Dedifferentiated amniotic fluid mesenchymal stem cell (primary cell): ENCODE measurements around the gene ZNF653.
"Not testable (repeated sequence)": the region's sequence is repeated elsewhere in the genome, so short reads cannot be mapped to it uniquely, and the experiment has no call there.

Experiments
- DNase-seq: peaks from one replicate; pipeline ENCODE4 v3.0.0-alpha.2; 2016; ENCODE audit errors: extremely low spot score

ZNF653 gene

DNA sequence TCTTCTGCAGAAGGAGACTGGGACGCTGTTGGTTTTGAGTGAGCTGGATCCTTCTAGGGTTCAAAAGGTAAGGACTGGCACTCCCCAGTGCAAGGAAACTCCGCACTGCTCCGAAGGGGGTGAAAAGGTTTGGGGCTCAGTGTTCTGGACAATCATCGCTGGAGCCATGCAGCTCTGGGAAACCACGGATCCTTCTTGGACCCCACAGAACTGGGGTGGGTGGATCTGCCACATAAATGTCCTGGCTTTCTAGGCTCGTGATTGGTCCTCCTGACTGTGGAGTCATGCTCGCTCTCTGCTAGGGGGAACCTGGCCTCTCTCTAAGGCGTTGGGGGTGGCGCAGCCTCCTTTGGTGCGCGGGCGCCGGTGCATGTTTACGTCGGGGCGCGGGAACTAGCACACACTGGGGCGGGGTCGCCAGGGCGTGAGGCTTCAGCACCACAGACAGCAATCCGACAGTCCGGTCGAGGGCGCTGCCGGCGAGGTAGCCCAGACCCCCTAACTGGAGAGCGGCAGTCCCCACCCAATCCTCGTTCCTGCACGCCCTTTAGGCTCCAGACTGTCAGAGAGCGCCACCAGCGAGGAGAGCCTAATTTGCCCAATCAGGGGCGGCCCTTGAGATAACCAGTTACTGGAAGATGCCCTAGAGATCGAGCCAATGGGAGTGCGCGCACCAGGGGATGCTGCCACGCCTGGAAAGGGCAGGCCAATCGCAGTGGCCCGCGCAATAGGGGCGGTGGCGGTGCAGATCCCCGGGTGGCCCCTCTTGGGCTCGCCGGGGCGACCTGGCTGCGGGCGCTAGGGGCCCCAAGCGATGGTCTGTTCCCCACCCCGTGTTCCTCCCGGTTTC, 23.9 kb downstream of the ZNF653 start:
- no peak for DNase-seq

DNA sequence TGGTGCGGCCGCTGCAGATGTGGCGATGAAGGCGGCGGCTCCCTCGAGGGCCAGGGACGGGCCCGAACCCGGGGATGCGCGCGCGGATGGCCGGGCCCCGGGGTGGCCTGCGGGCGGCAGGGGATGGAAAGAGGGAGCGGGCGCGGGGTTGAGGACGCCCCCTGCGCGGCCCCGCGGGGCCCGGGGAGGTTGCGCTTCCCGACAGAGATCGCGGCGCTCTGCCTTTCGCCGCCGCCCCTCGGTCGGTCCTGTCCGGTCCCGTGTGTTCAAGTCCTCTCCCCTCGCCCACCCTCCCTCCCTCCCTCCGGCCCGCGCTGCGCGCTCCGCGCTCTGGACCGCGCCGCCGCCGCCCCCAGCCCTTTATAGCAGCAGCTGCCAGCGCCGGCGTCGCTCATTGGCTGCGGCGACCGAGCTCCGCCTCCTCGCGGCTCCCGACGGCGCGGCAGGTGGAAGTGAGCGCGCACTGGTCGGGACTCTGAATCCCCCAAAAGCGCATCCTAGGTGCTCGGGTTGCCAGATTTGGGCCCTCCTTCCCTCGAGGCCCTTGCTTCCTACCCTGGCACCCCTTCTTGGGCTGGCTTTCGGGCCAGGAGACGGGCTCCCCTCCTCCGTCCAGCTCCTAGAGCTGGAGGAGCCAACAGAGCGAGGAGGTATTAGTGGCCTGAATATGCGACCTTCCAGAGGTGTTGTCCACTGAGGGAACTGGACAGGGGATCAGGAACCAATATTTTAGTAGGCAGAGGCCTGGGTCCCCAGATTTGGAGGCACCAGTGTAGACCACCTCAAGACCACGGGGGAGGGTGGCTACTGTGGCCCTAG, 24.7 kb downstream of the ZNF653 start, which contains the start of gene ELAVL3:
Gene ELAVL3, minus strand, starts transcription at position 332 of the 819 bp plus-strand sequence. CDS start 438 bp downstream, outside the sequence.
- DNase-seq: no peak

DNA sequence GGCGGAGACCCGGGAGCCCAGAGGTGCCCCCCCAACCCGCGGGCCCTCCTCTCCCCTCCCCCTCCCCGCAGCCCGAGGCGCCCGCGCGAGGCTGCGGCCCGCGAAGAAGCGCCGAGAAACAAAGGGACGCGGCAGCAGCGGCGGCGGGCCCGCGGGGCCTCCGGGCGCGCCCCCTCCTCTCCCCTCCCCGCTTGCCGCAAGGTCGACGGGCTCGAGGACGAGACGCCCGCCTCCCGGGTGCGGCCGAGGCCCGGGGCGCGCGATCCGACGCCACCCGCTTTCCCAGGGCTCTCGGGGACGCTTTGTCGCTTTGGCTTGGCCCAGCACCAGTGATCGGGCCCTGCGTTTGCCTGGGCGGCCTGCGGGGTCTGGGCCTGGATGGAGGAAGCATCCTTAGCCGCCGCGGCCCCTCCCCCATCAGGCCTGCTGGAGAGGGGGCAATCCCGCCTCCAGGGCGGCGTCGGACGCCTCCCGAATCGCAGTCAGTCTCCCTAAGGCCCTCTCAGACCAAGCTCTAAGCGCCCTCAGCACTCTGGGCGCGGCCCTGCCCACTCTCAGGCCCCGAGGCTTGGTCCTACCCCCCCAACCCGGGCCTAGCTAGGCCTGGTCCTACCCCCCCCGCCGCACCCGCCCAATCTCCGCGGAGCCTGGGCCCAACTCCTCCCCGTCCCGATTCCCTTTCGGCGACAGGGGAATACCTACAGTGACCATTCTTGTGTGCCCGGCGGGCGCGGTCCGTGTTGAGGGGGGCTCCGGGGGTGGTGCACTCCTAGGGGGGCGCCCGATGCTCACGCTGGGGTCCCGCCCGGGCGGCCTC, 25.5 kb downstream of the ZNF653 start:
- no peak for DNase-seq

DNA sequence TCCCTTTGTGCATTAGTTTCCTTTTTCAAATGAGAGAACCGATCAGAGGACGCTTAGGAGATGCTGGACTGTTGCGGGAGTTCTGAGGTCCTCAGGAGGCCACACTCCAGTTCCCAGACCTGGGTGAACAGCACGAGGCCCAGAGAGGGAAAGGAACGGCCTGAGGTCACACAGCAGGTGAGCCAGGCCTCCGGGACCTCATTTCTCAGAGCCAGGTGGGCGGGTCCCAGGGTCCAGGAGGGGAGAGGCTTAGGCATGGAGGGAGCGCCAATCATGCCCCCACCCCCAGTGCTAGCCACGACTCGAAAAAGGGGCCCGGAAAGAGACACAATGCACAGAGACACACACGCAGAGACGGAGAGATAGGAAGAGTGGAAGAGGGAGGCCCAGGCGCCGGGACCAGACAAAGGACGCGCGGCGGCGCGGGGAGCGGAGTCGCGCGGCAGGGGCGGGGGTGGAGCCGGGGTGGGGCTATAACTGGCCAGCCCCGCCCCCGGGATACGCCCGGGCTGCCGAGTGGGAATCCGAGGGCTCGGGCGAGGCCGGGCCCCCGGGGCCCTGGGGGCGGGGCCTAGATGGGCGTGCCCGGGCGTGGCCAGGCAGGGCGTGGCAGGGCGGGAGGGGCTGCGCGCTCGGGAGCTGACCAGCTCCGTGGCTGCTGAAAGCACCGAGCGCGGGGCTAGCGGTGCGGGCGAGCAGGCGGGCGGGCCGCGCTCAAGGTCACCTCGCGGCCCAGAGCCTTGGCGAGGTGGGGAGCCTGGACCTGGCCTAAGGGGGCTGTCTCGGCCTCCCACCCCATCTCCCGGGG, 26.3 kb downstream of the ZNF653 start:
- DNase-seq: no peak

DNA sequence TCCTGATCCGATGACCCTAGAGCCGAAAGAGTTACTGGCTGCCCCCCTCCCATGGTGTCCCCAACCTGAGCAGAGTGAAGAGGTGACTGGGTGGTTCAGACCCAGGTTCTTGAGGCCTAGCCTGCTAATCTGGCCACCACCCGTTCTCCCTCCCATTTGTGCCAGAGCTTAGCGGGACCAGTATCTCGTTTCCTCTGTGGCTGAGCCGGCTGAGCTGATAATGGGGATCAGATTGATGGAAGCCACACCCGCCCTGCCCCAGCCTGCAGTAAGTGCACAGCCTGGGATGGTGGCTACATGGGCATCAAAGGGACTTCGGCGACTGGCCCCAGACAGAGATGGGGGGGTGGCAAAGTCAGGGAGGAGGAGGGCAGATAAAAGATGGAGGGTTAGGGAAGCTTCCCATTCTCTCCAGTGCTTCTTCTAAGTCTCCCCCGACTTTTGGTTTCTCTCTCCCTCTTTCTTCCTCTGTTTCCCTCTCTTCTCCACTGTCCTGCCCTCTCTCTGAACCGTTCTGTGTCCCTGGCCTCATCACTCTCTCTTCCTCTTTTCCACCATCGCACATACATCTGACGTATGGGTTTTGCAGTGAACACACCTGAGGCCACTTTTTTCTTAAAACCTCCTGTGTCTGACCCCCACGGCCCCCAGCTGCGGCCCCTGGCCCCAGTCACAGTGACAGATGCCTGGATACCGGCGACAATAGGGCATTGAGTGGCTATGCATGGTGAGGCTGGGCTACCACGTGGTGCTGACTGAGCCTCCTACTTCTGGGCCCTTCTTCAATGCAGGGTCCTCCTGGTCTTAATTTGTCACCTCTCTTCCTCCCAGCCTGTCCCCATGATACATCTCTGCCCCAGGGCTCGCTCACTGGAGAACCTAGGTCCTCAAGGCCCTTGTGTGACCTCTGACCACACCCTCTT, 27.2 kb downstream of the ZNF653 start:
- DNase-seq: no peak

DNA sequence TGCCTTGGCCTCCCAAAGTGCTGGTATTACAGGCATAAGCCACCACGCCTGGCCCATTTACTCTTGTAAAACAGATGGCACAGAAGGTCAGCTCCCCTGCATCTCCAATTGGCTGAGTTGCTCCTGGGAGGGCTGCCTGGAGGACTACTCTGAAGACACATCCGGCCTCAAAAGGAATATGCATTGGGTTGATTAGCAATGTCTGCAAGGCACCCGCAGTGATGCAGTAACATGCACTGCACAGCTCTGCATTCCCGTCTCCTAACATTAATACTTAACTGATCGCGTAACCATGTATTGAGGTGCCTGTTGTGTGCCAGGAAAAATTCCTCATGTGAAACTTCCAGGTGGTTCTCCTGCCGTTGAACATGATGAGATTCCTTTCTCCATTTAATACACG, 29.8 kb downstream of the ZNF653 start:
- no peak for DNase-seq

DNA sequence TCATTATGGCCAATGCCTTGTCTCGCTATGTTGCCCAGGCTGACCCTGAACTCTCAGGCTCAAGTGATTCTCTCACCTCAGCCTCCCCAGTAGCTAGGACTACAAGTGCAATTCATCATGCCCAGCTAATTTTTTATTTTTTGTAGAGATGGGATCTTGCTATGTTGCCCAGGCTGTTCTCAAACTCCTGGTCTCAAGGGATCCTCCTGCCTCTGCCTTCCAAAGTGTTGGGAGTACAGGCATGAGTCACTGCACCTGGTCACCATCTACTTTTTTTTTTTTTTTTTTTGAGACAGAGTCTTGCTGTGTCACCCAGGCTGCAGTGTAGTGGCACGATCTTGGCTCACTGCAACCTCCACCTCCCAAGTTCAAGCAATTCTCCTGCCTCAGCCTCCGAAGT, 30.3 kb downstream of the ZNF653 start:
- not testable (repeated sequence) for DNase-seq

DNA sequence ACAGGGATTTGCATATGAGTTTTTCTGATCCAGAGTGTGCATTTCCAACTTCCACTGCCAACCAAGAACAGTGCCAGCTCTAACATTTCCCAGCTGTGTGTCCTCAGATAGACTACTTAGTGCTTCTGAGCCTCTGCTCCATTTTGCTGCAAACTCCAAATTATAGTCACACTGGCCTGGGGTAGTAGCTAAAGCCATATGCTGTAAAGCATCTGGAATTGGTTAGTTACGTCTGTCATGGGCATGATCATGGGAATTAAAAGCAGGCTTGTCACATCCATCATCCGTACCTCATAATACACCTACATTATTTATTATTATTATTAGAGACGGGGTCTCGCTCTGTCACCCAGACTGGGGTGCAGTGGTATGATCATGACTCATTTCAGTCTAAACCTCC, 31.9 kb downstream of the ZNF653 start:
- no peak for DNase-seq

DNA sequence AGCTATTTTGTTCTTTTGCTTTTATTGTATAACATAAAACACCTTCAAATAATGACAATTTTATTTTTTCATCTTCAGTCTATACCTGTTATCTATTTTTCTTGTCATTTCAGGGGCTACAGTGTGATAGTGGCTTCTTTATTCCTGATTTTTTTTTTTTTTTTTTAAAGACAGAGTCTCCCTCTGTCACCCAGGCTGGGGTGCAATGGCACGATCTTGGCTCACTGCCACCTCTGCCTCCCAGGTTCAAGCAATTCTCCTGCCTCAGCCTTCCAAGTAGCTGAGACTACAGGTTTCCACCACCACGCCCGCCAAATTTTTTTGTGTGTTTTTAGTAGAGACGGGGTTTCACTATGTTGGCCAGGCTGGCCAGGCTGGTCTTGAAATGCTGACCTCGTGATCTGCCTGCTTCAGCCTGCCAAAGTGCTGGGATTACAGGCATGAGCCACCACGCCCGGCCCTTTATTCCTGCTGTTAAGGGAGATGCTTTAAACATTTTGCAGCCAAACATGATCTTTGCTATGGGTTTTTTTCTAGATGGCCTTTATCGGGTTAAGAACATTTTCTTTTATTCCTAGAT, 37.3 kb downstream of the ZNF653 start:
- not testable (repeated sequence) for DNase-seq

DNA sequence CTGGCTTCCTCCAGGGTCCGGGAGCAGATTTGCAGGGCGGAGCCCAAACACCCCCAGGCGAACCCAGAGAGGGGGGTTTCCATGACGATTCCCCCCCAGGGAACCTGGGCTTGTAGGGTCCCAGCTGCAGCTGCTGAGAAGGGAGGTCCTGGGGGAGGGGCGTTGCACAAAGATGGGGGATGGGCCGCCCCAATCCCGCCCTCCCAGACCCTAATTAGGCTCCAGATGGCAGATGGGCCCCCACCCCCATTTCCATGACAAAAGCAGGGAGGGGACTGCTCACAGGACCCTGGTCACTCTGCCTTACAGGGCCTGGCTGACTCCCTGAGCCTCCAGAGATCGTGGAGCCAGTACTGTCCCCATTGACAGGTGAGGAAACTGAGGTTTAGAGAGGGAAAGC, 40.0 kb downstream of the ZNF653 start:
- no peak for DNase-seq

DNA sequence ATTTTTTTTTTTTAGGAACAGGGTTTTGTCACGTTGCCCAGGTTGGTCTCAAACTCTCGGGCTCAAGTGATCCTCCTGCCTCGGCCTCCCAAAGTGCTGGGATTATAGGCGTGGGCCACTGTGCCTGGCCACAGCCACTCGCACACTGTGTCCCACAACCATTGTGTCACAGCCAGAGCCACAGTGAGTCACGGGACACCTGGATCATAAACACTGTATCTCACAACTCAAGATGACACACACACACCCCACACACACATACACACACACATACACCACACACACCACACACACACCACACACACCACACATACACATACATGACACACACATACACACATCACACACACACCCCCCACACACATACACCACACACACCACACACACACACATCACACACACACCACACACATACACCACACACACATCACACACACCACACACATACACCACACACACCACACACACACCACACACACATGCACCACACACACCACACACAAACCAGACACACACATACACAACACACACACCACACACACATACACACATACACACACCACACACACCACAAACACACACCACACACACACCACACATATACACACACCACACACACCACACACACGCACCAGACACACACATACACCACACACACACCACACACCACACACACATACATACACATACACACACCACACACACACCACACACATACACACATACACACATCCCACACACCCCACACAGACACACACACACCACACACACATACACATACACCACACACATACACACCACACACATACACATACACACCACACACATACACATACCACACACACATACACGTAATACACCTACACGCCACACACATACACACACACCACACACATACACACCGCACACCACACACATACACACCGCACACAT, 41.0 kb downstream of the ZNF653 start:
- no peak for DNase-seq

DNA sequence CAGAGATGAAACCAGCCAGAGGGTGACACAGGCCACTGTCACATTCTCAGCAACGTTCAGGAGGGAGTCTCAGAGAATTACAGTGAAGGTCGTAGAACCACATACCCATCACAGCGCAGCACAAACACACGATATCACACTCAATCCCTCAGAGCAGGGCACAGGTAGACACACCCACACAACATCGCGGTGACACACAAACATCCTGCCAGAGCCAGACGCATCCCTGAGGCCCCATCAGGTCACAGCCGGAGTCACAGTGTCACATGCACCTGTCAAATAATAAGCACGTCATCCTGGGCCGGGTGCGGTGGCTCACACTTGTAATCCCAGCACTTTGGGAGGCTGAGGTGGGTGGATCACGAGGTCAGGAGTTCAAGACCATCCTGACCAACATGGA, 42.2 kb downstream of the ZNF653 start:
- DNase-seq: no peak

DNA sequence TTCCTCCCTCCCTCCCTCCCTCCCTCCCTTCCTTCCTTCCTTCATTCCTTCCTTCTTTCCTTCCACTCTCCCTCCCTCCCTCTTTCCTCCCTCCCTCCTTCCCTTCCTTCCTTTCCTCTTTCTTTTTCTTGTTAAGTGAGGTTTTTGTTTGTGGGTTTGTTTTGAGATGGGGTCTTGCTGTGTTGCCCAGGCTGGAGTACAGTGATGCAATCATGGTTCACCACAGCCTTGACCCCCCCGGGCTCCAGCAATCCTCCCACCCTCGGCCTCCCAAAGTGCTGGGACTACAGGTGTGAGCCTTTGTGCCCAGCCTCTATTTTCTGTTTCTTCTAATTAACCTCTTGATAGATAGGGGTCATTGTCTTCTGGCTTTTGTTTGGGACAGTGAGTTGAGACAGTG, 44.2 kb downstream of the ZNF653 start:
- no peak for DNase-seq

DNA sequence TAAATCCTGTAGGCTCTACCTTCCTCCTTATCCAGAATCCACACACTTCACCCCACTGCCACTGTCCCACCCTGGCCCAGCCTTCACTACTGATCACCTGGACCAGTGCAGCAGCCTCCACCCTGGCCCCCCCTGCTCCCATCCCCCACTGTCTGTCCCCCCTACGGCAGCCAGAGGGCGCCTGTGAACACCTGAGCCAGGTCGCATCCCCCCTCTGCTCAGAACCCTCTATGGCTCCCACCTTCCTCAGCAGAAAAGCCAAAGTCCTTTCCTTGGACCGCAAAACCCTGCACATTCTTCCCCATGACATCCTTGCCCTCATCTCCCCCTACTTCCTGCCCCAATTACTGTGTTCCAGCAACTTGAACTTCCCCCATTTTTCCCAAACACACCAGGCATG, 45.4 kb downstream of the ZNF653 start:
- no peak for DNase-seq

DNA sequence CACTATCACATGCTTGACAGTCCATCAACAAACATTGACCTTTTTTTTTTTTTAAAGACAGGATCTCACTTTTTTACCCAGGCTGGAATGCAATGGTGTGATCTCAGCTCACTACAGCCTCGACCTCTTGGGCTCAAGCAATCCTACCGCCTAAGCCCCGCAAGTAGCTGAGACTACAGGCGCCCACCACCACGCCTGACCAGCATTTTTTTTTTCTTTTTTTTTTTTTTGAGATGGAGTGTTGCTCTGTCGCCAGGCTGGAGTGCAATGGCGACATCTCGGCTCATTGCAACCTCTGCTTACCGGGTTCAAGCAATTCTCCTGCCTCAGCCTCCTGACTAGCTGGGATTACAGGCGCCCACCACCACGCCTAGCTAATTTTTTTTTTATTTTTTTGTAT, 46.7 kb downstream of the ZNF653 start:
- not testable (repeated sequence) for DNase-seq

DNA sequence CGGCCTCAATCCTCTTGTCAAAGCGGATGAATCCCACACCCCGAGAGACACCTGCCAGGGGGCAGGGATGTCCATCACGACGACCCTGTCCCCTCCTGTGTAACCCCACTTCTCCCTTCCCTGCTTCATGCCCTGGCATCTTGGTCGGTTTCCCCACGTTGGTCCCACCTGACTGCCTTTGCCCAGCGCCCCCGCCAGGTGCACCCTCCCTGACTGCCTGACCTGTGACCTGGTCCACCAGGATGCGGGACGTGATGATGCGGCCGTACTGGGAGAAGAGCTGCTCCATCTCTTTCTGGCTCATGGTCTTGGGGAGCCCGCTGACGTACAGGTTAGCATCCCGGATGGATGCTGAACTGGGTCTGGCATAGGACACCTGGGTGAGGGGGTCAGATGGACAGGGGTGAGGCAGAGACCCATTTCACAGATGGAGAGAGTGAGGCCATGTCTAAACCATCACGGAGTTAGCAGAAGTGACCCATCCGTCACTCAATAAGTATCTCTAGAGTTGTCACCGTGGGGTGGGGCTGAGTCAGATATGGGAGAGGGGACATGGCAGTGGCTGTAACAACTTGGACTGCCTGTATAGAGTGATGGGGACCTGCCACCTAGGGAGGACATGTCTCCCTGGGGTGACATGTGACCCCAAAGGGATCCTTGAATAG, 47.3 kb downstream of the ZNF653 start:
- no peak for DNase-seq

DNA sequence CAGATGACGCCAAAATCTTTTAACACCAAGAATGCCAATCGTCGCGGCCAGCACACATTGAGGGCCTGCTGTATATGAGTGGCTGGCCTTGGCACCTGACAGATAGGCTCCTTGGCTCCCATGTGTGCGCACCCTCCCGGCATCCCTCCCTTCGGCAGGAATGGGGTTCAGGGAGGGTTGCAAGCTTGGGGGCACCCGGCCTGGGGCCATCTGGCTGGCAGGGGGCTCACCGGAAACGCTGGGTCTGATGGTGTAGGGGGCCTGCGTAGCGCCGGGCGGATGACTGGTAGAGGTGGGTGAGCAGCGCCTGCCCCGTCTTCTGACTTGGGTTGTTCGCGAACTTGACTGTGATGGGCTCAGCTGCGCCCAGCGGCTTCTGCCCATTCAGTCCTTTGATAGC, 47.8 kb downstream of the ZNF653 start:
- DNase-seq: no peak

DNA sequence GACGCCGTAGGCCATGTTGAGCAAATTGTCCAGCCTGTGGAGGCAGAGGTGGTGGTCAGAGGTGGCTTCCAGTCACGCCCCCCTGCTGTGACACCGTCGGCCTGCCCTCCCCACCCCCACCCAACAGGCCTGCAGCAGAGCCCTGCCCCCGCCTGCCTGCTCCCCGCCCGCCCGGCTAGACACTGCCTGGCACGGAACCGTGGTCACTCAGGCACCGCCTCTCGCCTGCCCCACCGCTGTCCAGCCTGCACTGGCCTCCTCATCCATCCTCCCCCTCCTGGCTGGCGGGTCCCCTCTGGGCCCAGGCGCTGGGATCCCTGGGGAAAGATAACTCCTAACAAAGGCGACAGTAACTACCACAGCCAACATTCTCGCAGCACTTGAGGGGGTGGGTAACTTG, 48.5 kb downstream of the ZNF653 start:
- DNase-seq: no peak
